ENCODE measurements around the gene RAB14.

Gene RAB14

GRCh38 chr9:121192959-121193640, 8.6 kb downstream of the RAB14 start:
- DNase-seq, result no peak
- peaks cover 24% of the 10 kb centered on the region for H3K36me3 Mint-ChIP-seq (ENCODE audit: insufficient read depth)
- H3K4me1 Mint-ChIP-seq (ENCODE audit: low read depth in 2 of 2), result peaks cover 31 to 69% of the 10 kb centered on the region in 2 donors
- H3K27me3 Mint-ChIP-seq, result no peaks in the 10 kb centered on the region
- peak overlapping the region in 1 of 2 donors; percentile 92 for H3K27ac Mint-ChIP-seq
- ATAC-seq (replicated peaks), result peak; percentile 43
- no peaks in the 10 kb centered on the region for H3K9me3 Mint-ChIP-seq
- peak overlapping the region in 1 of 2 donors; percentile 69 for H3K4me3 Mint-ChIP-seq

DNA sequence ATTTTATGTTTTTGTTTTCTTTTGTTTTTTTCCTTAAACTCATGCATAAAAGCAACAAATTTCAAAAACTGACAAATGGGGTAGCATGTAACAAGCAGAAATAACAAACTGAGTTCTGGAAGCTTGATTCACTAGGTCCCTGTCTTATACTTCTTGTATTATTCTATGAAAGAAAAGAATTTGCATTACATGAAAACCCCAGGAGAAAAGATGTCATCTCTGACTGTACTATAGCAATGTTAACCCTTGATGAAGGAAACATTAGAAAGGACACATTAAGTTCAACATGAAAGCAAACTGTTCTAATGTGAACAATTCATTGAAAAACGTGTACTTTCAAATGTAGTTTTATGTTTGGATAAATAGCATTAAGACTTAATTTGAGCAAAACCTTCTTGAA, 9.2 kb downstream of the RAB14 start:
- Mint-ChIP-seq H3K27me3 (no peaks in the 10 kb centered on the region), H3K36me3 (ENCODE audit: insufficient read depth) (peaks cover 23% of the 10 kb centered on the region), H3K9me3 (no peaks in the 10 kb centered on the region), H3K4me1 (ENCODE audit: low read depth in 2 of 2) (peaks cover 28 to 69% of the 10 kb centered on the region in 2 donors), H3K4me3 (peak overlapping the region in 1 of 2 donors; percentile 44), H3K27ac (peak overlapping the region in 1 of 2 donors; percentile 92)
- no peak for DNase-seq
- ATAC-seq (replicated peaks), result no peak

DNA sequence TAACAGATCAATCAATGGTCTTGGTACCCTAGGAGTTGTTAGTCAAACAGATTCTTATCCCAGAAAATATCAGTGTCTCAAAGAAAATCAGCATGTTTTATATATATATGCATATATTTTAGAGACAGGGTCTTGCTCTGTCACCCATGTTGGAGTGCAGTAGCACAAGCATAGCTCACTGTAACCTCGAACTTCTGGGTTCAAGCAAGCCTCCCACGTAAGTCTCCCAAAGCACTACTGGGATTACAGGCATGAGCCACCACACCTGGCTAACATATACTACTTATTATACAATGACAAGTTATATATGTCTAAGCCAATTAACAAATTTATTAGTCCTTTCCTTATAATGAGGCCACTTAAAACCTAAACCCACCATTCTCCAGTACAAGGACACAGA, 10.4 kb downstream of the RAB14 start:
- H3K27ac Mint-ChIP-seq, result peak overlapping the region; percentile 29 to 62
- H3K9me3 Mint-ChIP-seq, result no peaks in the 10 kb centered on the region
- no peaks in the 10 kb centered on the region for H3K27me3 Mint-ChIP-seq

GRCh38 chr9:121189660-121190059, 12.0 kb downstream of the RAB14 start:
- DNase-seq, result no peak
- Mint-ChIP-seq H3K4me3 (no peak overlapping the region), H3K27ac (no peak overlapping the region), H3K4me1 (ENCODE audit: low read depth in 2 of 2) (peaks cover 35 to 68% of the 10 kb centered on the region in 2 donors), H3K9me3 (no peaks in the 10 kb centered on the region), H3K36me3 (ENCODE audit: insufficient read depth) (peaks cover 37% of the 10 kb centered on the region), H3K27me3 (no peaks in the 10 kb centered on the region)
- no peak for ATAC-seq (replicated peaks)

More for the DNA sequence above, 10.4 kb downstream of the RAB14 start:
- ATAC-seq (replicated peaks), result no peak
- Mint-ChIP-seq H3K4me3 (peak overlapping the region in 1 of 2 donors; percentile 2), H3K36me3 (ENCODE audit: insufficient read depth) (peaks cover 28% of the 10 kb centered on the region), H3K4me1 (ENCODE audit: low read depth in 2 of 2) (peaks cover 23 to 67% of the 10 kb centered on the region in 2 donors)
- no peak for DNase-seq

GRCh38 chr9:121189006-121189405, 12.7 kb downstream of the RAB14 start:
- peaks cover 36 to 72% of the 10 kb centered on the region in 2 donors for H3K4me1 Mint-ChIP-seq (ENCODE audit: low read depth in 2 of 2)
- H3K27ac Mint-ChIP-seq, result peak overlapping the region in 1 of 2 donors; percentile 48
- no peak for ATAC-seq (replicated peaks)
- no peak for DNase-seq
- no peak overlapping the region for H3K4me3 Mint-ChIP-seq
- H3K27me3 Mint-ChIP-seq, result no peaks in the 10 kb centered on the region
- H3K9me3 Mint-ChIP-seq, result no peaks in the 10 kb centered on the region
- peaks cover 37% of the 10 kb centered on the region for H3K36me3 Mint-ChIP-seq (ENCODE audit: insufficient read depth)

DNA sequence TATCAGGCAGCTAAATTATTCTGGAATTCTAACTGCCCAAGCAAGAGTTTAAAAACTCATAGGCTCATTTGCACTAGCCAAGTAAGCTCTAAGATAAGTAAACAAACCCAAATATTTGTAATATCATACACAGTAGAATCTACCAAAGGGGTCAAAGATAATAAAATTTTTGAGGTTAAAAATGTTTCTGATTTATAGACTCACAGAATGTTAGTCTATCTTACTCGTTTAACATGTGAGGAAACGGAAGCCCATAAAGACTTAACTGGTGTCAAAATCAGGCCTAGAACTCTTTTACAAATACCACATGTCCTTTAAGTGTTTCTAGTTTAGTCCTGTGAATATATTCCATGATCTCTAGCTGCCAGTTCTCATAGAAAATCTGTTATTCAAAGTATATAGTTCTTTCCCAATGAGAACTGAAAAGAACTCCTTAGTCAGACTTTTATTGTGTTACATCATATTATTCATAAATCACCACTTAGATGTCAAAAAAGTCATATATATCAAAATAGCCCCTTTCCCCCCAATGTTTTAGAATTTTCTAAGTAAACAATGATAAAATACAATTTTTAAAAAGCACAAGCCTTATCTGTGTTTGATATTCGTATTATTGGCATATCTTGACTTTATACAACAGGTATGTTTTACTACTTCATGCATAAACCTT, 13.9 kb downstream of the RAB14 start:
- peak overlapping the region; percentile 41 to 42 for H3K27ac Mint-ChIP-seq
- DNase-seq, result no peak
- peaks cover 46% of the 10 kb centered on the region for H3K36me3 Mint-ChIP-seq (ENCODE audit: insufficient read depth)
- H3K9me3 Mint-ChIP-seq, result no peaks in the 10 kb centered on the region
- no peaks in the 10 kb centered on the region for H3K27me3 Mint-ChIP-seq
- peaks cover 34 to 75% of the 10 kb centered on the region in 2 donors for H3K4me1 Mint-ChIP-seq (ENCODE audit: low read depth in 2 of 2)
- ATAC-seq (replicated peaks), result no peak
- H3K4me3 Mint-ChIP-seq, result peak overlapping the region in 1 of 2 donors; percentile 8

DNA sequence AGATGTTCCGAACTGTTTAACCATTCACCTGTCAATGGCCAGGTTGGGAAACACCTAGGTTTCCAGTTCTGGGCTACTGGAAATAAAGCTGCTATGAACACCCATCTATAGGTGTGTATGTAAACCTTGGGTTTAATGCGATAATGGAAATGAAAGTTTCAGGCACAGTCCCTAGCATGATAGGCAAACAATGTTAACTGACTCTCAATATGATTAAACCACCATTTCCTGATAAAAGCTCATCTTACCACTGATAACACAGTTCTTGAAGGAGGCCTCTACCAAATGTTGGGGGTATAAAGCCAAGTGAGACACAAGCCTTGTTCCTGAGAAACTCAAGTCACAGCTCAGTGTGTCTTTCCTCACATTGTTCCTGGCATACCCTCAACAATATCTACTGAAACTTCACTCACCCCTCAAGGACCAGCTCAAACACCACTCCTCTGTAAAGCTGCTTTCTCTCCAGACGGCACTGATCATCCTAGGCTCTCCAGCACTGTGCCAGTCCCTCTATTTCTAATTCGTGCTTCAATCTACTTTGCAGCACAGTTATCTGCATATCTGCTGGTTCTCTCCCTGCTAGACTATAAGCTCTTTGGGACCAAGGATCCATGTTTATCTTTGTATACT, 15.8 kb downstream of the RAB14 start:
- Mint-ChIP-seq H3K36me3 (ENCODE audit: insufficient read depth) (peaks cover 60% of the 10 kb centered on the region), H3K4me3 (peak overlapping the region; percentile 6 to 18)
- ATAC-seq (replicated peaks), result peak; percentile 51

GRCh38 chr9:121185178-121185745, 16.4 kb downstream of the RAB14 start:
- Mint-ChIP-seq H3K4me1 (ENCODE audit: low read depth in 2 of 2) (peaks cover 29 to 69% of the 10 kb centered on the region in 2 donors), H3K27ac (peak overlapping the region; percentile 42 to 91), H3K27me3 (no peaks in the 10 kb centered on the region), H3K4me3 (peak overlapping the region; percentile 6 to 18), H3K9me3 (no peaks in the 10 kb centered on the region), H3K36me3 (ENCODE audit: insufficient read depth) (peaks cover 60% of the 10 kb centered on the region)
- no peak for DNase-seq
- no peak for ATAC-seq (replicated peaks)

More for the DNA sequence above, 15.8 kb downstream of the RAB14 start:
- Mint-ChIP-seq H3K4me1 (ENCODE audit: low read depth in 2 of 2) (peaks cover 32 to 71% of the 10 kb centered on the region in 2 donors), H3K27ac (peak overlapping the region; percentile 42 to 91), H3K9me3 (no peaks in the 10 kb centered on the region), H3K27me3 (no peaks in the 10 kb centered on the region)
- no peak for DNase-seq

DNA sequence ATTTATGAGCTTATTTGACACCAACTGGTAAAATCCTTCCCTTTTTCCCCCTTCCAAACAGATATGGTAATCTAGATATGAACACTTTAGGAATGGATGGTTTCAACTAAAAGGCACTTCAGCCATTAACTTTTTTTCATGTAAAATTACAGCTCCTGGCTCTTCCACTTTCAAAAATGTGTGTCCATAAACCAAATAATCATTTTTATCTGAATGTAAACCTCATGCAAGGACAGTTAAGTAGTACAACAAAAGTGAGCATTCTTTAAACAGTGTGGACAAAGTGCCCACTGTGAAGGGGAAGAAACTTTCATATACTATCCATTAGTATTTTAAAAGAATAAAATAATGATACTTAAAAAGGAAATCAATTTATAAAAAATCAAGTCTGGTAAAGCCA, 17.2 kb downstream of the RAB14 start:
- H3K4me3 Mint-ChIP-seq, result no peak overlapping the region
- H3K4me1 Mint-ChIP-seq (ENCODE audit: low read depth in 2 of 2), result peaks cover 26 to 67% of the 10 kb centered on the region in 2 donors
- H3K27ac Mint-ChIP-seq, result peak overlapping the region; percentile 91 to 92
- H3K9me3 Mint-ChIP-seq, result no peaks in the 10 kb centered on the region
- peaks cover 62% of the 10 kb centered on the region for H3K36me3 Mint-ChIP-seq (ENCODE audit: insufficient read depth)
- no peak for ATAC-seq (replicated peaks)
- no peaks in the 10 kb centered on the region for H3K27me3 Mint-ChIP-seq
- no peak for DNase-seq

- Mint-ChIP-seq H3K4me1 (ENCODE audit: low read depth in 2 of 2) (peaks cover 26 to 66% of the 10 kb centered on the region in 2 donors), H3K36me3 (ENCODE audit: insufficient read depth) (peaks cover 62% of the 10 kb centered on the region), H3K9me3 (no peaks in the 10 kb centered on the region), H3K27me3 (no peaks in the 10 kb centered on the region), H3K27ac (peak overlapping the region; percentile 91 to 92), H3K4me3 (no peak overlapping the region)
- ATAC-seq (replicated peaks) (no peak), DNase-seq (no peak)
These were observed 17.8 kb downstream of the RAB14 start for GRCh38 chr9:121183666-121184423.

- peak overlapping the region; percentile 91 to 92 for H3K27ac Mint-ChIP-seq
- no peaks in the 10 kb centered on the region for H3K27me3 Mint-ChIP-seq
- H3K9me3 Mint-ChIP-seq, result no peaks in the 10 kb centered on the region
- no peak for DNase-seq
- no peak for ATAC-seq (replicated peaks)
- H3K4me1 Mint-ChIP-seq (ENCODE audit: low read depth in 2 of 2), result peaks cover 26 to 68% of the 10 kb centered on the region in 2 donors
- H3K36me3 Mint-ChIP-seq (ENCODE audit: insufficient read depth), result peaks cover 69% of the 10 kb centered on the region
- H3K4me3 Mint-ChIP-seq, result no peak overlapping the region
These were observed 18.7 kb downstream of the RAB14 start for GRCh38 chr9:121182989-121183388.

- no peak overlapping the region for H3K4me3 Mint-ChIP-seq
- DNase-seq, result no peak
- H3K36me3 Mint-ChIP-seq (ENCODE audit: insufficient read depth), result peaks cover 76% of the 10 kb centered on the region
- no peaks in the 10 kb centered on the region for H3K27me3 Mint-ChIP-seq
- ATAC-seq (replicated peaks), result no peak
- H3K4me1 Mint-ChIP-seq (ENCODE audit: low read depth in 2 of 2), result peaks cover 26 to 61% of the 10 kb centered on the region in 2 donors
- H3K9me3 Mint-ChIP-seq, result no peaks in the 10 kb centered on the region
- H3K27ac Mint-ChIP-seq, result peak overlapping the region; percentile 51 to 77
These were observed 19.4 kb downstream of the RAB14 start for GRCh38 chr9:121182101-121182836.

All from effector memory CD8-positive, alpha-beta T cell (primary cell).